GM10847 (cell line): Measurements from ENCODE around the gene C9orf43.

Experiments used
- POLR2A ChIP-seq: IDR thresholded peaks from 2 replicates; pipeline ENCODE4 v1.6.1; 2011; ENCODE audit not compliant: insufficient read length; ENCODE audit errors: extremely low read depth

The C9orf43 gene

DNA sequence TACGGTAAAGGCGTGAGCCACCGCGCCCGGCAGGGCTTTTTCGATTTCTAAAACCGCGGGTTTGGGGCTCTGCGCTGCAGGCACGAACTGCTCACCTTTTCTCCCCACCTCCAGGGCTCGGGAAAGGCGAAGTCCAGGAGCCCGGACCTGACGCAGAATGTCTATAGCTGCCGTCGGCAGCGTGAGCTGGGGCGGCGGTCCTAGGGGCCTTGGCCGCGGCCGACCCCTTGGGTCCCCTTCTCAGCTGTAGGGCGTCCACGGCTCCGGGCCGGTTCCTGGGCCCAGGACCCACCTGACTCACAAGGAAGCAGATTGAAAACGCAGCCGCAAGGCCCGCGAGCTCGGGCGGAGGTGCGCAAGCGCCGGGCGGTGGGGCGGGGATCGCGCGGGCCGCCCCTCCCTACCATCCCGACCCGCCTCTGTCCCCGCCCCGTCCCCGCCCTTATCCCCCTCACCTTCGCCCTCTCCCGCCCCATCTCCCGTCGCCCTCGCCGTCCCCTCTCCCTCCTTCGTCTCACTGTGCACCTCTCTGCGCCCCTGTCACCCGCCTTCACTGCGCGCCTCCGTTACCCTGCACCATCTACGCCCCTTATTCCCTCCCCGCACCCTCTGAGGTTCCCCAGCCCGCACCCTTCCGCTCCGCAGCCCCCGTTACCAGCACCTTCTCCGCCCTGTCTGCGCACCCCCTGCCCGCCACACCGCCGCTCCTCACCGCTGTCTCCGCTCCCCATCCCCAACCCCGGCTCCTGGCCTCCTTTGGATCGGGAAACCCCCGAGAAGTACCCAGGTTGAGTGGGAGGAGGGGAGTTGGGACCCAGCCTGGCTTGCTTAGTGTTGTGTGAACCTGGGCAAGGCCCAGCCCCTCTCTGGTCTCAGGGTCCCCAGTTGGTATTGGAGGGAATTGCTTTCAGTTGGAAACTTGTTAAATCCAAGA is 33.6 kb upstream of the C9orf43 start, which contains the start of gene HDHD3:
HDHD3 (minus strand) TSS at position 353 of the 934 bp plus-strand sequence. CDS start 2,632 bp downstream, outside the sequence.
- TF ChIP-seq POLR2A: peak; percentile 48

DNA sequence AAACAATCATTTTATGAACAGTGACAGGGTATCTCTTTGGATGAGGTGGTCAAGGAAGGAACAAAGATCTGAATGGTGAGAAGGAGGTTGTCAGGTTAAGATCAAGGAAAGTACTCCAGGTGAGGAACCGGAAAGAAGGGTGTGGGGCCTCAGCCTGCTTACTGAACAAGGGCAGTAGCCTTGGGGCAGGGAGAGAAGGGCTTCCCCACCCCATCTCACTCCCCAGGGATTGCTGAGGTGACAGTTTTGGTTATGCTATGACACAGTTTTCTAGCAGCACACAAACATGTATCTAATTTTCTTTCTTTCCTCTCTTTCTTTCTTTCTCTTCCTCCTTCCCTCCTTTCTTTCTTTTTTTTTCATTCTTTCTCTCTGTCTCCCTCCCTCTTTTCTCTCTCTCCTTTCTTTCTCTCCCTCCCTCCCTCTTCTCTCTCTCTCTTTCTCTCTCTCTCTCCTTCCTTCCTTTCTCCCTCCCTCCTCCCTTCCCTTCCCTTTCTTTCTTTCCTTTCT is 29.6 kb upstream of the C9orf43 start:
- no peak for TF ChIP-seq POLR2A

DNA sequence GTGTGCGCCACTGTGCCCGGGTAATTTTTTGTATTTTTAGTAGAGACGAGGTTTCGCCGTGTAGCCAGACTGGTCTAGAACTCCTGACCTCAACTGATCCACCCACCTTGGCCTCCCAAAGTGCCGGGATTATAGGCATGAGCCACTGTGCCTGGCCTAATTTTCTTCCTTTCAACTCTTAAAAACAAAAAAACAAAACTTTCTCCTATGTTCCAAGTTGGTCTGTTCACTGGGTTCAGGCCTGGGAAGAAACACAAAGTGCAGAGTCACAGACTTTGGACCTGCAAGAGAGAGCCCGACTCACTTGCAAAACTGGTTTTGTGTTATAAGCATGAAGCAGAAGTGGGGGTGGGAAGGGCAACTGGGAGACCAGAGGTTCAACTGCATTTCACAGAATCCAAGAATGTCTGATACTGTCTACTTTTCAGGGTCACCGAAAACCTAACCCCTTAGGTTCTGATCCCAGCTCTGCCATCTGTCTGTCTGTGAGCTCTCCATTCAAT is 28.6 kb upstream of the C9orf43 start:
- TF ChIP-seq POLR2A: no peak

DNA sequence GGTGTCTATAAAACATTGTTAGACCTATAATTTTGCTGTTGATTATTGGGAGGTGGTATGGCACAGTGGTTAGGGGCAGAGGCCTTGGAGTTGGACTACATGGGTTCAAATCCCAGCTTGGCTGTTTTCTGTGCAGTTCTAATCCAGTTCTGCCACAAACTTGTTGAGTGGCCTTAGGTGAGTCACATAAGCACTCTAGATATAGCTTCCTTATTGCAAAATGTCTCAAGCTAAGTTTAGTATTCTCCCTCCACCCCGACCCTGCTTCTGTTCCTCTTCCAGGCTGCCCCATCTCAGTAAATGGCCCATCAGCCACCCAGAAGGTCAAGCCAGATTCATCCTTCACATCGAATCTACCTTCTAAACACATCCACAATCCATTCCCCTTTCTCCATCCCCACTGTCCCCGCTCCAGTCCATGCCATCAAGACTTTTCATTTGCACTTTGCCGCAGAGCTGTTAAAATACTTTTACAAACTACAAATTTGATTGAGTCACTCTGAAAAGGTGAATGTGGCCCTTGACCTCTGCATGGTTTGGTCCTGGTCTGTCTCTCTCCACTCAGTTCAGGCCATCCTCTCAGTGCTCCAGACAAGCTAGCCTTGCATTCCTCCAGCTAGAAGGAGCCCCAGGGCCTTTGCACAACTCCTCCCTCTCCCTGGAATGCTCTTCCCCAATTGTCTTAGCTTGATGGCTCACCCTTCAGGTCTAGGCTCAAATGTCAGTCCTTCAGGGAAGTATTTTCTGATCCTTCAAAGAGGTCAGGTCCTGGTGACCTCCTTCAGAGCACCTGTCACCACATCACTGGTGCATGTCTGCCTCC is 23.8 kb upstream of the C9orf43 start:
- no peak for TF ChIP-seq POLR2A

DNA sequence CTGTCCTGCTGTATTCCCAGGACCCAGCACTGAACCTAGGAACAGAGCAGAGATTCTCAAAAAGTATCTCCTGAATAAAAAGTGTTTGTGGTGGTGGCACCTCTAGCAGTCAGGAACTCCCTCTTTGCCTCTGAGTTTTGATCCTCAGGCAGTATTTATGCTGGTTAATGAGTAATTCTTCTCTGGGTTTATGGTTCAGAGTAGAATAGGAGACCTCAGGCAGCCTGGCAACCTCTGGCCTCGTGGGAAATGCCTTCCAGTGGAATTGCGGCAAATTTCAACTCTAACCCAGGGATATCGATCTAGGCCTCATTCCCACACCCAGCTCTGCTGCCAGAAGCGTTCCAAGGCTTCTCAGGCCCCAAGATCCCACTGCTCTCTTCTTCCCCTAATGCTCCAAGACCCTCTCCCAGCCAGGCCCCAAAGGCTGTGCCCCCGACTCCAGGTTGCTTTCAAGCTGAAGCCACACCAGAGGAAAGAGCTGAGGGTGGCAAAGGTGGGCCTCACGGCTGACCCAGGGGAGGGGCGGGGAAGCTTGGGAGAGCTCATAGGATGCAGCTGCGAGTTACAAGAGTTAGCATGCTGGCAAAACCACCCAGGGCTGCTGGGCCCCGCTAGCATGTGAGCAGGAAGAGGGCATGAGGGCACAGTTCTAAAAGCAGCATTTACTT is 22.9 kb upstream of the C9orf43 start:
- no peak for TF ChIP-seq POLR2A

DNA sequence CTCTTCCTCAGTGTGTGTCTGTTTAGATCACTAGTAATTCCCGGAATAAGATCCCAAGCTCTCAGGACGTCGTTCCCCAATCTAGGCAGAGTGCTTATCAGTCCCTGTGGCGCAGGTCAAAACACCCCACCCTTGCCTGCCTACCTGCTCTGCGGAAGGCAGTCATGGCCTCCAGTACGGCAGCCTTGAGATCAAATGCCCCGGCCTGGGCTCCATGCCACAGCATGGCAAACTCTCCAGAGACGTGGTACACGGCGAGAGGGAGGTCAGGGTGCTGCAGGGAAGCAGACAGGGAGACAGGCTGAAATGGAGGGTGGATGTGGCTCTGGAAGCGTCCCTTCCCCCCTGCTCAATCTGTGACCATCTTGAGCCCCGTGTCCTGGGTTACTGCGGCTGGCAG is 21.7 kb upstream of the C9orf43 start:
- no peak for TF ChIP-seq POLR2A

DNA sequence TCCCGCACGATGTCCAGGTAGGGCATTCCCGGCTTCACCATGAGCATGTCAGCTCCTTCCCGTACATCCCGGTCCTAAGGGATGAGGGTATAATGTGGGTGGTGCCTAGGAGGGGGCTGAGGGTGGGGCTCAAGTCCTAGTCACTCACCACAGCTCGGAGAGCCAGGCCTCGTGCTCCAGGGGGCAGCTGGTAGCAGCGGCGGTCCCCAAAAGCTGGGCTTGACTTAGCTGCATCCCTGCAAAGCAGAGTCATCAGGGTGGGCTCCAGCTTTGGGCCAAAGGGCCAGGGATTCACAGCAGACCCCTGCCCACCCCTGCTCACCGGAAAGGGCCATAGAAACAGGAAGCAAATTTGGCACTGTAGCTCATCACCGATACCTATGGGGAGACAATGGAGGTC is 21.1 kb upstream of the C9orf43 start:
- no peak for TF ChIP-seq POLR2A

DNA sequence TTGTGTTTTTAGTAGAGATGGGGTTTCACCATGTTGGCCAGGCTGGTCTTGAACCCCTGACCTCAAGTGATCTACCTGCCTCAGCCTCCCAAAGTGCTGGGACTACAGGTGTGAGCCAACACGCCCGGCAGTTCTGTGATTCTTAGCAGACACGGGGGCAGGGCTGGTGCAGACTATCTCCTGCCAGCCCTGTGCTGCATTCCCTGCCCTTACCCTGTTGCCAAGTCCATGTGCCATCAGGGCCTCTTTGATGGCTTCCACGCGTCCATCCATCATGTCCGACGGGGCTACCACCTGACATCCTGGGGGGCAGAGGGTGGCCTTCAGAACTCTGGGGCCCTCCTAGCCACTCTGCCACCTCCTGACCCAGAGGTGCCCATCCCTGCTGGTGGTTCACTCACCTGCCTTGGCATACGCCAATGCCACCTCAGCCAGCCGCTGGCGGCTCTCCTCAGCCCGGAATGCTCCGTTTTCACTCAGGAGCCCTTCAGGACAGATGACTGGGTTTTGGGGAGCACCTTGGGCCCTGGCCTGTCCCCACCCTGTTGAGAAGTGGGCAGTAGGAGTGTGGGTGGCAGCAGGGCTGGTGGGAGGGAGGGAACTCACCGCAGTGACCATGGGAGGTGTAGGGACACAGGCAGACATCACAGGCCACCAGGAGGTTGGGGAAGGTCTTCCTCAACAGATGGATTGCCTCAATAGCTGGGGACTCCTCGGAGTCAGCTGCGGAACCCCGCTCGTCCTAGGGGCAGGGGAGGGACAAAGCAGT is 20.2 kb upstream of the C9orf43 start:
- TF ChIP-seq POLR2A: no peak

DNA sequence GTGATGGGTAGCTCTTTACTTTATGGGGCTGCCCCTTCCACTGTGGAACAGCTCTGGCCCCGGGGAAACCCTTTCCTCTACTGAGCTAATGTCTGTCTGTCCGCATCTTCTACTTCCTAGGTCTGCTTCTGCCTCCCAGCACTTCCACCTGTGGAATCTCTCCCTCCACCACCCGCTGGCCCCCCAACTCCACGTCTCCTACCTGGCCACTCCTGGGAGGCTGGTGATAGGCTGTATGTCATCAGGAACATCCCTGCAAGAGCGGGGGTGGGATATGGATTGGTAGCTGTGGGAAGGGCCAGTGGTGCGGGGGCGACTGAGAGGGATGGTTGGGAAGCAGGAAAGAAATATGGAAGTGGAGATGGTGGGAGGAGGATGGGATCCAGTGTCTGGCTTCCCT is 18.6 kb upstream of the C9orf43 start:
- TF ChIP-seq POLR2A: no peak

DNA sequence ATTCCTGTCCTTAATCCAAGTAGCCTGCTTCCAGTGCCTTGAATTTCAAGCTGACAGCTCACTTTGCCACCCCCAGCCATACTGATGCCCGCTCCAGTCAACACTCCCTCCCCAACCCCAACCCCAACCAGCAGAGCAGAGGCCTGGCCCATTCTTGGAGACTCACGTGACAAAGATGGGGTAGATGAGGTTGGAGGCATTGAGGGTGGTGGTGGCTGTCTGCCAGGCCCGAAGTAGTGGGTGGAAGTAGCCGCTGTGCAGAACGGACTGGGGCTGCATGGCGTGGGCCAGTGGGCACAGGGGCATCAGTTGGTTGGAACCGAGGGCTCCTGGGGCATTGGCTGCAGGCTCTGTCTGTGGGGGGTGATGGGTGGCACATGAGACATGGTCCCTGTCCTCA is 17.3 kb upstream of the C9orf43 start:
- TF ChIP-seq POLR2A: no peak

DNA sequence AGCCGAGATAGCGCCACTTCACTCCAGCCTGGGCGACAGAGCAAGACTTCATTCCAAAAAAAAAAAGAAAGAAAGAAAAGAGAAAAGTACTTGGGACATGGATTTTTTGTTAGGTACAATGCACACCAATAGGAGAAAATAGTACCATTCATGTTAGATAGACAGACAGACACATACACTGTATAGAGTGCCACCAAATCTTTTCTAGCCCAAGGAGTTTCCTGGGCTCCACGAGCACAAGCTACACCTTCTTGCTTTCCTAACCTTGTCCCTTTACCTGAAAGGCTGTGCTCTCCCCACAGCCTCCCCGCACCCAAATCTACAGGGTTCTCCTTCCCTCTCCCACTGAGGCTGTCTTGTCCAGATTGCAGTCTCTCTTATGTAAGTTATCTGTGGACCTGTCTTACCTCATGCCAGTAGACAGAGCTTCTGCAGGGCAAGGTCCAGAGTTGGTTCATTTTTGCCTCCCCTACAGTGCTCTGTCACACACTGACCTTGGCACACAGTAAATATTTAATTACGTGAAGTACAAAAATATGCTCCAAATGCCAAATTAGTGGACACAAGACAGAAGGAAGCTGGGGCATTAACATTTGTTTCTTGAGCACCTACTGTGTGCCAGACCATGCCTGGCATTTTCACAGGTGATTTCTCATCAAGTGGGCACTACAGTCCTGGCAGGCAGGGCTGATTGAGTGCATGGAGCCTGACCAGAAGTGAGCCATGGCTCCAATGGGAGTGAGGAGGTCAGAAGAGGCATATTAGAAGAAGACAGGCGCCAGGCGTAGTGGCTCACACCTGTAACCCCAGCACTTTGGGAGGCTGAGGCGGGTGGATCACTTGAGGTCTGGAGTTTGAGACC is 15.3 kb upstream of the C9orf43 start:
- no peak for TF ChIP-seq POLR2A

DNA sequence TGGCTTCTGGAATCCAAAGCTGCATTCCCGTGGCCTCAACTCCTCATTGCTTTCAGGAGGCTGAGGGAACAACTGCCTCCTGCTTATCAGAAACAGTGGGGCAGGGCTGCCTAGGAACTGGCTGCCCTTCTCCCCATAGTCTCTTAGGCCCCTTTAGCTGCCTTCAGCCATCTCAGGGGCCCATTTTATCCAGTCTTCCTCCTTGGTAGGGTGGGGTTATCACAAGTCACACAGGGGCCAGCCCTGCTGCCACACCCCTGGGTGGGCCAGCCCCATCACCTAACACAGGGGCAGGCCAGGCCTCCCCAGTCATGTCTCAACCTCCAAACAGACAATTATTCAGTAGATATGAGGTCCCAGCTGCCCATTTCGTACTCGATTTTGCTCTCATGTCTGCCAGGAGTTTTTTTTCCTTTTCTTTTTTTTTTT is 13.3 kb upstream of the C9orf43 start:
- no peak for TF ChIP-seq POLR2A

DNA sequence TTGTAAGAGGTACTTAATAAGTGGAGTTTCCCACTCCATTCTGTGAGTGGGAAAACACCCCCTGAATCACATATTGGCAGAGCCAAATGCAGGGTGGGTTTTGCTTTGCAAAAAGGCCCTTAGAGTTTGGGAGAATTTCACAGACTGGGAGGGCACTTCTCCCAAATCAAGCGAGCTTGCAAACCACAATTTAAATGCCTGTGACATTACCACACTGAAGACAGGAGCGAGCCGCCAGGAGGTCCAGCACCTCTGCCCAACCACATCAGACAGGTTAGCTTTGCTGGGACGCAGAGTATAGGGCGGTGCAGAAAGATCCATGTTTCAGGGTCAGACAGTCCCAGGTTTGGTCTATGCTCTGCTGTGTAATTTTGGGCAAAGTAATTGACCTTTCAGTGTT is 11.8 kb upstream of the C9orf43 start:
- no peak for TF ChIP-seq POLR2A
